ENCODE data around the gene DKK1. TPM values are rescaled to one million over a fixed set of nuclear protein-coding genes. Genes with fewer than 3 reads are reported as not detected.

The DKK1 gene, protein sequence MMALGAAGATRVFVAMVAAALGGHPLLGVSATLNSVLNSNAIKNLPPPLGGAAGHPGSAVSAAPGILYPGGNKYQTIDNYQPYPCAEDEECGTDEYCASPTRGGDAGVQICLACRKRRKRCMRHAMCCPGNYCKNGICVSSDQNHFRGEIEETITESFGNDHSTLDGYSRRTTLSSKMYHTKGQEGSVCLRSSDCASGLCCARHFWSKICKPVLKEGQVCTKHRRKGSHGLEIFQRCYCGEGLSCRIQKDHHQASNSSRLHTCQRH
- 74.7 and 116 TPM in 2 replicates for total RNA-seq (2012; rRNA removed)
- 91.4 and 97.6 TPM in 2 replicates for polyA plus RNA-seq (2012; rRNA removed)
- 27.7 and 37.6 TPM in 2 replicates for polyA plus RNA-seq (2012; cell fraction: cytosol; rRNA removed)
- polyA plus RNA-seq (2012; cell fraction: nucleus; rRNA removed; ENCODE audit: low replicate concordance) = 32.2 and 46.0 TPM in 2 replicates
- percentile 83 among the genes with signal in this experiment for Bru-seq, nascent RNA
- percentile 56 among the genes with signal in this experiment for BruChase-seq, experiment 1, labeled RNA remaining after a 6-hour chase
- BruChase-seq, experiment 2, labeled RNA remaining after a 2-hour chase = percentile 82 among the genes with signal in this experiment
- long read RNA-seq, transcript DKK1-201 (4 exons, 1,790 nt) = major isoform, 30 of 41 reads
- long read RNA-seq, partial matches to known transcripts = 10 of 41 reads
- long read RNA-seq, other reads (novel, unspliced or antisense) = 1 of 41 reads

DNA sequence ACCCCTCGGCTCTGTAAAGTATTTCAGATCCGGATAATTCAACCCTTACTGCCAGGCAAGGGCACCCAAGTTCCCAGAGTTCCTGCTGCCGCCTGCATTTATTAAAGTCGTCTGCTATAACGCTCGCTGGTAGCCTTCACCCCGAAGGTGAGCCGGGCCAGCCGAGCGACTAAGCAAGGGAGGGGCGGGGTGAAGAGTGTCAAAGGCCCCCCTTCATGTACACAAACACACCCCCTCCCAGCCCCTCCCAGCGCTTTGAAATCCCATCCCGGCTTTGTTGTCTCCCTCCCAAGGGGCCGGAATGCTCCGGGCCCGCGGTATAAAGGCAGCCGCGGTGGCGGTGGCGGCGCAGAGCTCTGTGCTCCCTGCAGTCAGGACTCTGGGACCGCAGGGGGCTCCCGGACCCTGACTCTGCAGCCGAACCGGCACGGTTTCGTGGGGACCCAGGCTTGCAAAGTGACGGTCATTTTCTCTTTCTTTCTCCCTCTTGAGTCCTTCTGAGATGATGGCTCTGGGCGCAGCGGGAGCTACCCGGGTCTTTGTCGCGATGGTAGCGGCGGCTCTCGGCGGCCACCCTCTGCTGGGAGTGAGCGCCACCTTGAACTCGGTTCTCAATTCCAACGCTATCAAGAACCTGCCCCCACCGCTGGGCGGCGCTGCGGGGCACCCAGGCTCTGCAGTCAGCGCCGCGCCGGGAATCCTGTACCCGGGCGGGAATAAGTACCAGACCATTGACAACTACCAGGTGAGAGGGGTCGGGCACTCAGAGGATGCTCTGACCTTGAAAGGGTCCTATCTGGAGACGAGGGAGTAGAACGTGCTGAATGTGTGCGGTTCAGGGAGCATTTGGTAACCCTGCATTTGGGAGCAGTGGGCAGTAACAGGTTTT is at the start of gene DKK1:
Gene DKK1, plus strand, starts transcription at position 349 of the 889 bp plus-strand sequence. Its CDS starts 154 bp downstream, at position 503.
- Histone ChIP-seq H3K9ac (ENCODE audit: low read depth, low read length) (peak within 1 kb of the TSS; percentile 86), H2BK120ac (ENCODE audit: low read depth, low read length) (peak within 1 kb of the TSS; percentile 97), H3K36me3 (ENCODE audit: control insufficient read depth, insufficient read depth, low read length) (peaks cover 6% of the 10 kb centered on the region; the same call in 1 of the 2 replicates), H2AFZ (replicated peaks; ENCODE audit: low read length, poor library complexity) (peak within 1 kb of the TSS; percentile 89), H3K4ac (ENCODE audit: low read depth, low read length) (peak within 1 kb of the TSS; percentile 98), H3K14ac (replicated peaks; ENCODE audit: low read depth, low read length) (peak within 1 kb of the TSS; percentile 99), H3K56ac (ENCODE audit: extremely low read depth, insufficient read depth, low read length) (peak within 1 kb of the TSS; percentile 93), H3K4me3 (ENCODE audit: insufficient read depth, low read depth, low read length) (peak within 1 kb of the TSS; percentile 81), H3K9me3 (ENCODE audit: control insufficient read depth, insufficient read depth, low read length) (no peaks in the 10 kb centered on the region), H2AK5ac (ENCODE audit: low read depth, low read length) (peak within 1 kb of the TSS; percentile 67), H4K91ac (ENCODE audit: insufficient read depth, low read depth, low read length) (peak within 1 kb of the TSS; percentile 92), H4K8ac (ENCODE audit: low read depth in 2 of 2, low read length in 2 of 2) (peak within 1 kb of the TSS; percentile 77 to 96), H3K18ac (ENCODE audit: low read depth, low read length) (peak within 1 kb of the TSS; percentile 97), H3K9me1 (ENCODE audit: insufficient read depth, low read length) (peaks cover 5% of the 10 kb centered on the region; the same call in 1 of the 2 replicates), H2BK20ac (ENCODE audit: low read depth, low read length) (peak within 1 kb of the TSS; percentile 97), H3K27ac (ENCODE audit: insufficient read depth, low read length) (peak within 1 kb of the TSS; percentile 83), H2BK15ac (ENCODE audit: low read depth, low read length) (peak within 1 kb of the TSS; percentile 93), H2BK5ac (ENCODE audit: low read depth, low read length, poor library complexity, severe bottlenecking) (peak within 1 kb of the TSS; percentile 99), H4K5ac (ENCODE audit: low read depth, low read length) (peak within 1 kb of the TSS; percentile 80), H3K79me1 (ENCODE audit: low read depth in 1 of 2, low read length in 2 of 2) (peaks cover 0 to 34% of the 10 kb centered on the region in 2 experiments; a peak in 2 of 4 replicates), H3K4me2 (ENCODE audit: low read depth, low read length) (peak within 1 kb of the TSS; percentile 87), H4K20me1 (ENCODE audit: insufficient read depth, low read length) (no peaks in the 10 kb centered on the region), H3K27me3 (ENCODE audit: control insufficient read depth, insufficient read depth, low read length) (no peaks in the 10 kb centered on the region), H3K4me1 (ENCODE audit: control insufficient read depth, insufficient read depth, low read length) (peaks cover 4% of the 10 kb centered on the region; the same call in 1 of the 2 replicates), H3K23ac (ENCODE audit: low read depth, low read length) (peak within 1 kb of the TSS; percentile 97), H2AK9ac (replicated peaks; ENCODE audit: low read depth, low read length, poor library complexity) (peak within 1 kb of the TSS; percentile 86)
- 3% methylated on average over 8 of the region's 55 CpGs; no CpG with 5 or more reads in 1 of the 2 experiments for WGBS, 2 experiments (ENCODE audit: extremely low coverage in 2 of 2, insufficient read length in 1 of 2)
- ChIA-PET CTCF (interaction anchor here (0.6 to 2.2 kb wide), 8 partner anchors 14 to 299 kb away, joined by 3 to 13 read pairs (median 4); no protein-coding TSS in a partner anchor), POLR2A (ENCODE audit: unreplicated experiment) (interaction anchor here (0.6 to 1.2 kb wide), 2 partner anchors 175 to 253 kb away, joined by 4 to 9 read pairs; no protein-coding TSS in a partner anchor)
- dilution Hi-C loops (cut with HindIII; ENCODE audit: low sequenced_read_pairs, unreplicated experiment) (no loop called here), intact Hi-C loops (cut with micrococcal nuclease) (loop anchor here (1.0 kb wide), 2 partner anchors 175 to 253 kb away; no protein-coding TSS in a partner anchor), in situ Hi-C loops (cut with MboI; ENCODE audit: low sequenced_read_pairs) (loop anchor here (5.0 kb wide), 2 partner anchors 173 to 253 kb away; no protein-coding TSS in a partner anchor)
- TF ChIP-seq SMC3 (IDR thresholded peaks at IDR 0.05; ENCODE audit: low read depth, low read length) (peak; percentile 67), CHD1 (IDR thresholded peaks at IDR 0.05; ENCODE audit: low read depth, low read length) (no peak), RAD21 (IDR thresholded peaks at IDR 0.05; ENCODE audit: low read length) (peak; percentile 79), BHLHE40 (IDR thresholded peaks at IDR 0.05; ENCODE audit: low read depth, low read length) (no peak), MAZ (IDR thresholded peaks at IDR 0.05; ENCODE audit: borderline replicate concordance, low read depth, low read length) (no peak; the same call in 1 of the 2 replicates), MXI1 (IDR thresholded peaks at IDR 0.05; ENCODE audit: borderline replicate concordance, low read depth, low read length) (0 out of 2 replicates have a peak, but pooled peaks have one; percentile 12), CEBPB (IDR thresholded peaks at IDR 0.05; ENCODE audit: low read depth, low read length) (no peak), POLR2A (IDR thresholded peaks at IDR 0.05; ENCODE audit: low read depth, low read length) (peak; percentile 85)
- TF ChIP-seq, protein P1, sequence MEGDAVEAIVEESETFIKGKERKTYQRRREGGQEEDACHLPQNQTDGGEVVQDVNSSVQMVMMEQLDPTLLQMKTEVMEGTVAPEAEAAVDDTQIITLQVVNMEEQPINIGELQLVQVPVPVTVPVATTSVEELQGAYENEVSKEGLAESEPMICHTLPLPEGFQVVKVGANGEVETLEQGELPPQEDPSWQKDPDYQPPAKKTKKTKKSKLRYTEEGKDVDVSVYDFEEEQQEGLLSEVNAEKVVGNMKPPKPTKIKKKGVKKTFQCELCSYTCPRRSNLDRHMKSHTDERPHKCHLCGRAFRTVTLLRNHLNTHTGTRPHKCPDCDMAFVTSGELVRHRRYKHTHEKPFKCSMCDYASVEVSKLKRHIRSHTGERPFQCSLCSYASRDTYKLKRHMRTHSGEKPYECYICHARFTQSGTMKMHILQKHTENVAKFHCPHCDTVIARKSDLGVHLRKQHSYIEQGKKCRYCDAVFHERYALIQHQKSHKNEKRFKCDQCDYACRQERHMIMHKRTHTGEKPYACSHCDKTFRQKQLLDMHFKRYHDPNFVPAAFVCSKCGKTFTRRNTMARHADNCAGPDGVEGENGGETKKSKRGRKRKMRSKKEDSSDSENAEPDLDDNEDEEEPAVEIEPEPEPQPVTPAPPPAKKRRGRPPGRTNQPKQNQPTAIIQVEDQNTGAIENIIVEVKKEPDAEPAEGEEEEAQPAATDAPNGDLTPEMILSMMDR (conservative IDR thresholded peaks at IDR 0.05; ENCODE audit: low read depth, low read length) = peak; percentile 89
- peak; percentile 75 for ATAC-seq (ENCODE audit: low read depth)
- no TSS peak for BruUV-seq (replicated peaks)
- peak; percentile 76 for DNase-seq

Data from IMR-90 (cell line).